Daoy (cell line): ENCODE measurements around the gene TMOD1. TPM values are rescaled to one million over a fixed set of nuclear protein-coding genes. Genes with fewer than 3 reads are reported as not detected.

Source experiments
- DNase-seq: peaks from one replicate; pipeline ENCODE4 v3.0.0-alpha.2; 2015; ENCODE audit warnings: low read depth
- total RNA-seq: library from RNA; depleted of rRNA; stranded (reverse); fragments of >200 nt; shearing (Covaris generic); gene quantifications from 2 replicates; pipeline ENCODE4 v1.2.3, GENCODE V29; 2014

TMOD1 gene
- total RNA-seq, 1 experiment from 2014 or later, result 3.9 TPM

DNA sequence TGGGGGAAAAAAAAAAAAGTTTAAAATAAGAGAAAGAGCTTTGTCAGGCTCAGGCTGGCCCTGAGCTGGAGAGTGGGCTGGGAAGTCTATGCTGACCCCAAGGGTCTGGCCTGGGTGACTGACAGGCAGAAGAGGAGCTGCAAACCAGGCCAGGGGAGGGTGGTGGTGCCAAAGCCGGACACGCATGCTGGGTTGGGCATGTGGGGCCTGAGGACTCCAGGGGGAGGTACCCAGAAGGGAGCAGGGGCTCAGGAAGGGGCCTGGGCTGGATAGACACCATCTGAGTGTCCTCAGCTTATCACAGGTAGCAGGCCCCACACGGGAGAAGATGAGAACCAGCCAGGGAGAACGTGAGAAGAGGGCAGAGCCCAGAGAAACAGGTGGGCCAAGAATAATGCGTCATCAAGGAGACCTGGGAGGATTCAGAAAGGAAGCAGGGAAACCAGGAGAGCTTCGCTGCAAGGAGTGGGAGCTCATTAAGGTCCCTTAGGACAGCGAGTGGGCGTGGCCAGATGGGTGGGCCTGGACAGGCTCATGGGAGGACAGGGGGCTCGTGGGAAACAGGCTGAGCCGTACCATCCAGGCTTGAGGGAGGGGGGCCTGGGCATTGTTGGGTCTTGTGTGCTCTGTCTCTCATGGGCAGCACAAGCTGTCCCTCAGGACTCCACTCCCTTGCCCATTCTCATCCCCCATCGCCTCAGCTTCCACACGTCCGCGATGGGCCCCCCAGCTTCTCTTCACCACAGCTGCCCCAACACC lies 16.0 kb downstream of the TMOD1 start:
- no peak for DNase-seq

DNA sequence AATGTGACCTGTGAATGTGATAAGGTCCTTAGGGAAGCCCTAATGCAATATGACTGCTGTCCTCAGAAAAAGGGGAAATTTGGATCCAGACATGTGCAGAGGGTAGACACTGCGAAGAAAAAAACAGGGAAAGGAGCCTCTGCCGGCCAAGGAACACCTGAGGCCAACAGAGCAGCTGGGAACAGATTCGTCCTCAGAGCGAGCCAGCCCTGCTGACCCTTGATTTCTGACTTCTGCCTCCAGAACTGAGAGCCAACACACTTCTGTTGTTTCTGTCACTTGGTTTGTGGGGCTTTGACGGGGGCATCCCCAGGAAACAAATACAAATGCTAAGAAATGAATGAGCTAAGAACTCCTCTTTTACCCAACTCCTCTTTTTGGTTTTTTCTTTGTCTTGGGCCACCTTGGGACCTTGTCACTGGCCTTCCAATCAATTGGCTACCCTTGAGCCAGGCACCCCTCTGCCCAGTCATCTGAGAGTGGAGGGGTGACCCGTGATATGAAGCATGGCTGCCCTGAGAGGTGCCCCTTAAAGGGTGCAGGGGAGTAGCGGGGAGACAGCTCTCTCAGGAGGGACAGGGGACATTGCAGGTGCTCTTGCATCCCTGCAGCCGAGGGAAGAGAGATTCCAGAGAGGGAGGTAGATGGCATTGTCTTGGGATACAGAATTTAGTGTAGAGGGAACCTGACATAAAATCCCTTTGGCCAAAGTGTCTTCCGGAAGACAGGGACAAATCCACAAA lies 16.9 kb downstream of the TMOD1 start:
- DNase-seq, result no peak

DNA sequence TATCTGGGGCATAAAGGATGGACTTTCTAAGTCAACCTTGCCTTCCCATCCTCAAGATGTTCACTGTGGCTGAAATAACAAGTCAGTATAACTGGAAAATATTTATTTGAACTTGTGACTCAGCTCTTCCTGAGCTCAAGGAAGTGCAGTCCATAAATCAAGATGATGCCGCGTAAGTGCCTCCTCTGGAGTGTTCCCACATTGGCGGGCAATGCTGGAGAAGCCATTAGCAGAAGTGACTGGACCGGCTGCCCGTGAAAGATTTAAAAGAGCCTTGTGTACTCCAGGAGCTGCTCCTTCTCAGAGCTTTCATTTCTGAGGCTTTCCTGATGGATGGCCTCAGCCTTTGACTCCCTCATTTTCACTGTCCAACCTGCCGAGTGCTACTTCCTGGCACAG lies 17.4 kb downstream of the TMOD1 start:
- peak; percentile 96 for DNase-seq

DNA sequence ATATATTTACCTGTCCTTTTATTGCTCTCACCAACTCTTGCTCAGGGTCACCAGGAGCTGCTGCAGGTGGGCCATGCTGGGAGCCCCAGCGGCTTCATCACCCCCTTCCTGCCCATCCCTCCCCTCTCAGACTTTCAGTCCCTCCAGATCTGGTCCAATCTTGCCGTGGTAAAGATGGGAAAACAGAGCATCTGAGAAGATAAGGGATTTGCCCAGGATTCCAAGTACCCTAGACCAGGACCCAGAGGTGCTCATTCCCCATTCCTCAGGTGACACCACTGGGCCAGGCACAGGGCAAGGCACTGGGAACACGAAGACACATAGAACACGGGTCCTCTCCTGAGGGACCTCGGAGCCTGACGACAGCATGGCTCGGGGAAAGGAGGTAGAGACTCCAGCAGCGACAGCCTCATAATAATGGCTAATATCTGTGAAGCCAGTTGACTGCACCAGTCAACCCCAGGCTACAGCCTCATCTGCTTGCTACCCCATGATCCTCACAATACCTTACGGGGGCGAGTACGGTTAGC lies 18.0 kb downstream of the TMOD1 start:
- DNase-seq, result no peak

DNA sequence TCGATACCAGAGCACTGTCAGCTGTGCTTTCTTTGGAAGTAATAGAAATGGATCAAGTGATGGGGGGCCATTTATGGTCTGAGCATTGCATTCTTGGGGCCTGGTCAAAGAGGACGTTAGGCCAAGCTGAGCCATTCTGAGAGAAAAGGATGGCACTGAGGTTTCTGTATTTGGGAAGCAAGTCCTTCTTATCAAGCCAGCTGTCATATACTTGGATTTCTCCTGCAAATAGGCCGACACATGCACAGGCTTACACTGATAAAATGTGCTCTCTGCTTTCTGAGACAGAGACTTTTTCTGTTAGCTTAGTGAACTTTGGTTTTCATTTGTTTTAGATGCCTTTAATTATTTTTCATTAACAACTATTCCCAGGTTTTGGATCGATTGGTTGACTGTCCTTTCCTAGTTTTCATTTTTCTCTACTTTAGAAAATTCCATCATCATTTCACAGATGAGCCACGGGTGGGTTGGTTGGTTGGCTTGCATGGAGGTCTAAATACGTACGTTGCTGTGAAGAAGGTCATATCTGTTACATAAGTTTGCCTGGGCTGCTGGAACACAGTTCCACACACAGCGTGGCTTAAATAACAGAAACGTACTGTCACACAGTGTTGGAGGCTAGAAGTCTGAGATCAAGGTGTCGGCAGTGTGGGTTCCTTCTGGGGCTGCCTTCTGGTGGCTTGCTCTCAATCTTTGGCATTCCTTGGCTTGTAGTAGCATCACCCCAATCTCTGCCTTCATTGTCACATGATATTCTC lies 20.3 kb downstream of the TMOD1 start:
- DNase-seq, result no peak

DNA sequence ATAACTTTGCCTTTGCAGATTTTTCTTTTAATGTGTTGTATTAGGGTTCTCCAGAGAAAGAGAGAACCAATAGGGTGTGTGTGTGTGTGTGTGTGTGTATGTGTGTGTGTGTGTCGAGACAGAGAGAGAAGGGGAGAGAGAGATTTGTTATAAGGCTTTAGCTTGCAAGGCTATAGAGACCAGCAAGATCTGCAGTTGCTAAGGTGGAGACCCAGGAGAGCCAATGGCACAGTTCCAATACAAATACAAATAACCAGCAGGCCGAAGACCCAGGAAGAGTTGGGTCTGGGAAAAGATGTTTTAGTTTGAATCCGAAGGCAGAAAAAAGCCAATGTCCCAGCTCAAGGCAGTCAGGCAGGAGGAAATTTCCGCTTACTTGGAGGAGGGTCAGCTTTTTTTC lies 23.0 kb downstream of the TMOD1 start:
- DNase-seq, result no peak

DNA sequence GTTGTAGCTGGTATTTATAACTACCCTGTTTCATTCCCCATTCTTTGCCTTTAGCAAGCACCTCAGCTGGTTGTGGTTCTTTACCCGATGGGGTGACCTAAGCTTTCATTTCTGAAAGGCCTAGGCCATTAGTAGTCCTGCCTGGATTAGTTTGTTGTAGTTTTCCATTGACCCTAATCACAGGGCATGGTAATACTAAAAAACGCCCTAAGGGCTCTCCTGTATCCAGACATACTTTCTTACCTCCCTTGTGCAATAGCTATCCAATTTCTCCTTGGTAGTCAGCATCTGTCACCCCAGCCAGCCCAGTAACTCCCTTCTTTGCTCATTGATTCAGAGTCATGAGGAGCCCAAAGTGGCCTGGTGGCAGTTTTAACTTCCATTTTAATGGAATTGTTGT lies 24.0 kb downstream of the TMOD1 start:
- DNase-seq, result peak; percentile 51

DNA sequence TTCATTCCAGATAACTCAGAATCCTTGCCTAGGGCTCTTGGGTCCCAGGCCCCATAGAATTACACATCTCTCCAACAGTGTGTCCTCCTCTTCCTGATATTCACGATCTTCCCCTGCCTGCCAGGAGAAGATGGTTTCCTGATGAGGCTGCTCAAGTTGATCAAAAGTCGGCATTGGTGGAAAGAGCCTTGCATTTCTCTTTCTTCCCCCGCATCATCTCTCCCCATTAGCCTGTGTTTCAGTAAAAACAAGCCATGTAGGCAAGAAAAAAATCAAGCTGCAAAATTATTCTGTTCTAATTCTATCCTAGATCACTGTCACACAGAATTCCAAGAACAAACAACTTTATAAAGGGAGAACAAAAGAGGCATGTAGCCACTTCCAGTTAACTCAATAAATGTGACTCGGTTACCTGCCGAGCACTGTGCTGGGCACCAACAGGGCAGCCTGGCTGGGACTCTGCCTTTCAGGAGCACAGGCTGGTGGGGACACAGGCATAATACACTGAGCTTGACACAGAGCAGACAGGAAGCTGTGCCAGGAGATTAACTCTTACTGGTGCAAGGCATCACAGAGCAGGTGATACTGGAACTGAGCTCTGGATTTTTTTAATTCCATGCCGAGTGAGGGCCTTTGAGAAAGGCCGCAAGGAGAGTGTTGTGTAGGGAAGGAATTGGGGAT lies 25.6 kb downstream of the TMOD1 start:
- DNase-seq, result no peak

DNA sequence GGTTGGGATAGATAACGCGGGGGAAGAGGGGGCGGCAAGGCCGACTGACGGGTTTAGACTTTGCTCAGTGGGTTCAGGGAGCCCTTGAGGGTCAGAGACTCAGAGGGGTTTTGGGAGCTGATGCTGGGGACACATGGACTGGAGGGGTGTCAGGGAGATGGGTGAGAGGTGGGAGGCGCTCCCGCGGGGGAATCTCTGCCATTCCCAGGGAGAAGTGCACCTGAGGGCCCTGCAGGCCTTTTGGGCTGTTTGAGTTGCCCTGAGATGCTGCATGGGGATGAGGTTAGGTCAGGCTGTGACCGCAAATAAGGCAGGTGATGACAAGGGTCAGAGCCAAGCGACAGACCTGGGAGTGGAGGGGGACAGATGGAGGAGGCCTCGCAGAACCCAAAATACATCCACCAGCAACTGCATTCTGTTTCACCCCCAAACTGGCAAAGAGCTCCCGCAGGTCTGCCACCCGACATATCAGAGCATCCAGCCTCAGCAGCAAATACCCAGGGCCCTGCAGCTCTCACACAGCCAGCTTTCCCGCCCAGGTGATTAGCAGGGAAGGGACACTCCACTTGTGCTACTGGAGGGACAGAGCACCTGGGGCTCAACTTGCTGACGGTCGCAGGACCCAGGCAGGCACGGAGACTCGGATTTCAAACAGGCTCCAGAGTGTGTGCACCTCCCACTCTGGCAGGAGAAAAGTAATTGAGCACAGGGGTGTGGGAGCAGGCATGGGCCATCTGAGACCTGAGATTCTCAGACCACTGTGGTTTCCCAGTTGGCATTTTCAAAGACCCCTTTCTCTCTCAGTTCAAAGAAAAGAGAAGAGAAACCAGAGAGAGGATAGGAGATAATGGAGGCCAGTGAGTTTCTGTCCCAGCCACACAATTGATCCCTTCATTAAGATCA lies 26.4 kb downstream of the TMOD1 start:
- DNase-seq, result no peak

DNA sequence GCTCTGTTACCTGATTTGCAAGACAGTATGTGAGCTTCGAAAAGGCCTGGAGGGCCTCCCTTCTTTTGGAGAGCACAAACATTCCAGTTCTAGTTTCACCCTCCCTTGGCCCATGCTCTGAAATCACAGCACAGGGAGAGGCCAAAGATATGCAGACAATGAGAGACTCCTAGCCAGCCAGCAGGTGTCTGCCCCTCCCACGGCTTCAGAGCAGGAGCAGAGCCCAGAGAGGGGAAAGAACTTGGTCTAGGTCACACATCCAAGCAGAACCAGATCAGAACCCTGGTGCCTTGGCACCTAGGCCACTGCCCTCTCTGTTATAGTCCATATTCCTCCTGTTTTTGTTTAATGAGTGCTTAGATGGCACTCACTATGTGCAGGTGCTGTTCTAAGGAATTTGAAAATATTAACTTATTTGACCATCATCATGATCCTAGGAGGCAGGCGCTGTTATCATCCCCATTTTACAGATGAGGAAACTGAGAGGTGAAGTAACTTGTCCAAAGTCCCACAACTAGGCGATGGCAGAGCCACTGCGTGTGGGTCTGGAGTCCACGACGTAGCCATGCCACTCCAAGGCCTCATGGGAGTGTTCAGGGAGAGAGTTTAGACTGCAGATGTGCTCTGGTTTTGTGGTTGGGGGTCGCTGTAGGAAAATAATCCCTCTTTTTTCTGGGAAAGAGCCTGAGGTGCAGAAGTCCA lies 27.2 kb downstream of the TMOD1 start:
- DNase-seq, result no peak

DNA sequence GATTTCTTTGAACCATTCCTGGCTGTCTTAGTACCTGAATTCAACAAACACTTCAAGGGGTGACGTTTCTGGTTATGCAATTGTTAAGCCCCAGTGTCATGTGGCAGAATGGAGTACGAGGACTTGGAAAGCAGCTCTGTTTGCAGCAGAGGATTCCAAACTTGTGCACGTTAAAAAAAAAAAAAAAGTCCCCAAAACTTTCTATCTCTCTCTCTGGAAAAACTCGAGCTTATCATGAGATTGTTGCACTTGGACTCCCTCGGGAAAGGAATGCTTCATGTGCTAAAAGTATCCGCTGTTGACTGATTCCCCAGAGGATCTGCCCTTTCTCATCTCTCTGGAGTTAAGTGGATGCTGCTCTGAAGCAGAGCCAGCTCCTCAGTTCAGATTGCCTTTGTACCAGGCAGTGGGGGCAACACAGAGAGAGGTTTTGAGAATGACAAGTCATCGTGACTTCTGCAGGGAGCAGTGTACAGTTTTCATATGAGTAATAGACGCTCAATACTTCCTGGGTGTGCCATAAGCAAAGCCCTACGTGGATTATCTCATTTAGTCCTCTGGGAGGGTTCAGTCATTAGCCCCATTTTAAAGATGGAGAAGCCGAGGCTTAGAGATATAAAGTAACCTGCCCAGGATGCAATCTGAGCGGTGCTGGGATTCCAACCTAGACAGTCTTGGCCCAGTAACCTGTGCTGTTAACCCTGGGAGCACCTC lies 28.1 kb downstream of the TMOD1 start:
- DNase-seq, result peak; percentile 69

DNA sequence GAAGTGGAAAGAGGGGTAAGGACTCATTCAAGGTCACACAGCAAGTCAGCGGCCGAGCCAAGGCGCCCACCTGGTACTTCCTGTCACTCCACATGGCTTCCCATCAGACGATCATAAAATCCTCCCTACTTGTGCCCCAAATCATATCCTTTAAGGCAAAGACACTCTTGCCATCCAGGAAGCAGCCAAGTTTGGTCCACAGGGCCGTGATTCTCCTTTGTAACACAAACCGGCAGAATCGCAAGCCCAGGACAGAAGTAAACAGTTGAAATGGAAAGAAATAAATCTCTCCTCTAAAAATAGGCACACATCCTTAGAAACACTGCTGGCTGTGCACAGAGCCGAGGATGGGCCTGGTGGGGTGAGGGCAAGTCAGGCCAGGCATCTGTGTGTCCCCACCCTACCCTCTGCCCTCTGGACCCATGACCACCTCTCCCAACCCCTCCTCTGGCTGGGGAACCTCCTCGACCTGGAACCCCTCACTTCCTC lies 30.5 kb downstream of the TMOD1 start:
- DNase-seq, result no peak

DNA sequence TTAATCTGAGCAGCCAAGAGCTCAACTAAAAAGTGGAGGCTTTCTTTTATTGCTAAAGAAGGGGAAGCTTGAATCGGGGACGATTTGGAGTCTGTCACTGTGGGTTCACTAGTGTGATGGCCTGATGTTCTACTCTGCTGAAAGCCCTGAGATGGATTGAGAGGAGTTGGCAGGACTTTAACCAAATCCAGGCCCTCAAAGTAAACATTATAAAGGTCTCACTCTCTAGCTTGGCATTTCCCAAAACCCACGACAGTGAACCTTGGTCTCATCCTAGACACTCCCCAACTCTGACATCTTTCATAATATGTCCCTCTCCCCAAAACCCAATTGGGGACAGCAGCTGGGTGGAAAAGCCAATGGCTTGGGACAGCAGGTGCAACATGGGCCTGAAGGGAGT lies 32.7 kb downstream of the TMOD1 start:
- no peak for DNase-seq

DNA sequence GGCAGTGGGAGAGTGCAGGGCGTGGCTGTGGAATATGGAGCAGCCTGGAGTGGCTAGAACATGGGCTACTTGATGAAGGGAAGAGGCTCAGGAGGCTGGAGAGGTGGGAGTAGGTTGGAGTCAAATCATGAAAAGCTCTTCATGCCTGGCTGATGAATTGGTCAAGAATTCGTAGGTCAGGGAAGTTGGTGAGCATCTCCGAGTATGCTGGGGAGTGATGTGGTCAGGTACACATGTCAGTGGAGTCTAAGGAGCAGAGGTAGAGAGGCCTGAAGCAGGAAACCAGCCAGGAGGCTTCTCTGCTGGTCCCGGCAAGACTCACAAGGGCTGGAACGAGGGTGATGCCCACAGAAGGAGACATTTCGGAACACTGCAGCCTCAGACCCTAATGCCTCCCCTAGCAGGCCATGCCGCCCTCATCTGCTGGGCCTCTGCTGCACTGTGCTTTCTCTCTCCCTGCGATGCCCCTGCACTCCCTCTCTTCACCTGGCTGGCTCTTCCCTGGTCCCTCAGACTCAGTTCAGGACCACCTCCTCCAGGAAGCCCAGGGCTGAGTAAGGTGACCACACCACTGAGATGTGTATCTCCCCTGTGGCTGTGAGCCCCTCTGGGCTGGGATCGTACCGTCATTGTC lies 33.6 kb downstream of the TMOD1 start:
- no peak for DNase-seq

DNA sequence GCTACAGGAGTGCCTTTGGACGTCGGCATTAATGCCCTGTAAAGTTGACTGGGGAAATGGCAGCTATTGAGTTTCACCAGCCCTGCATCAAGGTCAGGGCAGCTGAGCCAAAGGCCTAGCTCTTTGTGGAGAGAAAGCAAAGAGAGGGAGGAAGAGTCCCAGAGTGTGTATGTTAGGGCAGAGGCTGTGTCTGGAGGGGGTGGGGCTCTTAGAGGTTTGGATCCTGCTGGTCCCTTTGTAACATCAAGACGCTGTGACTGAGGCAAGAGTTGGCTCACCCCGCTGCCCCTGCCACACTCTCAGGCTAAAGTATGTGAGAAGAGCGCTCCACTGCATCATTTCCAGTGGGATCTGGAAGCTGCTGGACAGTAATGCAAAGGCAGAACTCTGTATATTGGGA lies 34.3 kb downstream of the TMOD1 start:
- DNase-seq, result no peak

DNA sequence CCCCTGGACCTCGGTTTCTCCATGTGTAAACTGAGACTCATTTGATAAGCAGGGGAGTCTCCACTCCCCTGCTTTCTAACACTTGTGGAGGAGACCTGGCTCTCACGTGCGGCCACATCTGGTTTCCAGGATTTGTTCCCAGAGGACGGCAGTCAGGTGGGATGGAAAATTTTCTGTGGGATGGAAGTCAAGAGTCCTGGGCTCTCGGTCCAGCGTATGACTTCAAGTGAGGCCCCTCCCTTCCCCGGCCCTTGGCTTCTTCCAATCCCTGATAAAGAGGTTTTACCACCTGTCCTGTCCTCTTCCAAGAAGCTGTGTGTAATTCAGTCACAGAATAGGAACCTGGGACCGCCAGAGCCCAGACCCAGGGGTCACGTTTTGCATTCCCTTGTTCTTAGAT lies 35.0 kb downstream of the TMOD1 start:
- no peak for DNase-seq

DNA sequence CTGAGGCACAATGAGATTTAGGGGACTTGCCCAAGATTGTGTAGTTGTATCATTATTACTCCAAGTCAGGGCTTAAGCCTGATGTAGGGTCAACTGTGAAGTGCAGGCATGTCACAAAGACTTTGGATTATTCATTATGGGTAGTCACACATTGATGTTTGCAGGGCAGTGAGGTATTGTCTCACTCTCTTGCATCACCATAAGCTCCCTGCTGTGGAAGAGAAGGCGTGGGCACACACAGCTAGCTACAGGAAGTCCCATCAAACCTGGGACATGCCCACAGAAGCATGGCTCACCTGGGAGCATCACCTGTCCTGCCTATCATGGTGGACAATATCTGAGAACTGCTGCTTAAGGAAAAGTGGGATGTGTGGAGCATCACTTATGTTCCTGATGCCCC lies 42.1 kb downstream of the TMOD1 start:
- DNase-seq, result no peak

DNA sequence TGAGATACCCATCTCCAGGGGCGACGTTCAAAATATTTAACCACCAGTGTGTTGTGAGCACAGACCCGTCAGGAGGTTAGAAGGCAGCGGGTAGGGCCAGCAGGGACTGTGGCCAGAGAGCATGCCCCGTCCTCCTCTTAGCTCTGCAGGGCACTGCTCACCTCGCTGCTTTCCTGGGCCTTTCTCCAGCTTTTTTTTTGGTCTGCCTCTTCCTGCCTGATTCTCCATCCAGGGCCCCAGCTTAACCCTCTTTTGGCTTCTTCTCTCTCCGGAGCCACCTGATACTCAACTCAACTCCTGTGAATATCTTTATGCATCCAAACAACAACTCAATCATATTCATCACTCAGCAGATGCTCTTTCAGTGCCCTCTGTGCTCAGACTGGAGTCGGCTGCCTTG lies 44.0 kb downstream of the TMOD1 start:
- DNase-seq, result no peak
